ENCODE measurements around the gene VEPH1. TPM values are rescaled to one million over a fixed set of nuclear protein-coding genes. Genes with fewer than 3 reads are reported as not detected.

Gene VEPH1
- total and polyA plus RNA-seq, 9 of the 15 experiments (the other 6 are each of a cell fraction or from before 2014, with no cell fraction given): 4.5 to 15.6 (median 5.8) TPM

GRCh38 chr3:157353652-157354051 lies 149.6 kb downstream of the VEPH1 start:
- in situ Hi-C loops (cut with MboI) (no loop called here), intact Hi-C loops (cut with micrococcal nuclease) (loop anchor here (2.0 to 5.0 kb wide), 3 partner anchors 94 to 149 kb away; no protein-coding TSS in a partner anchor)
- FAIRE-seq (no peak), ATAC-seq (no peak), DNase-seq (ENCODE audit: extremely low read depth in 1 of 4, low spot score in 3 of 4) (no peak)
- Histone ChIP-seq H3K4me2 (ENCODE audit: insufficient read depth, low read length) (no peak overlapping the region), H3K27ac (ENCODE audit: extremely low read depth, low read depth, low read length) (no peak overlapping the region), H3K79me2 (ENCODE audit: control insufficient read depth, insufficient read depth, low read length) (no peaks in the 10 kb centered on the region), H4K20me1 (replicated peaks; ENCODE audit: control insufficient read depth, insufficient read depth, low read length) (no peaks in the 10 kb centered on the region), H3K9me3 (replicated peaks; ENCODE audit: control insufficient read depth, insufficient read depth, low read depth, low read length) (no peaks in the 10 kb centered on the region), H3K4me3 (no peak overlapping the region), H3K36me3 (ENCODE audit: control insufficient read depth, insufficient read depth, low read length) (no peaks in the 10 kb centered on the region), H3K27me3 (ENCODE audit: control insufficient read depth in 2 of 2, insufficient read depth in 2 of 2, low read length in 2 of 2) (no peaks in the 10 kb centered on the region), H3K4me1 (replicated peaks in 1 of 2; ENCODE audit: control insufficient read depth in 2 of 2, insufficient read depth in 2 of 2, low read length in 2 of 2) (peaks cover 0 to 7% of the 10 kb centered on the region in 2 experiments; a peak in 3 of 5 replicates), H3K9ac (ENCODE audit: insufficient read depth in 1 of 2, low read depth in 2 of 2, low read length in 2 of 2) (no peak overlapping the region), H2AFZ (ENCODE audit: low read depth, low read length) (no peak overlapping the region), H3K9me1 (ENCODE audit: control insufficient read depth, insufficient read depth, low read length) (no peaks in the 10 kb centered on the region)
- WGBS (ENCODE audit: insufficient coverage, low coverage, missing lambda C conversion rate): 24% methylated on average over 4 of the region's 4 CpGs
- CTCF ChIA-PET (ENCODE audit: low intra/inter-chr PET ratio): interaction anchor here (0.7 kb wide), 1 partner anchor 92 kb away, joined by 3 read pairs; no protein-coding TSS in a partner anchor
- TF ChIP-seq, protein P1, sequence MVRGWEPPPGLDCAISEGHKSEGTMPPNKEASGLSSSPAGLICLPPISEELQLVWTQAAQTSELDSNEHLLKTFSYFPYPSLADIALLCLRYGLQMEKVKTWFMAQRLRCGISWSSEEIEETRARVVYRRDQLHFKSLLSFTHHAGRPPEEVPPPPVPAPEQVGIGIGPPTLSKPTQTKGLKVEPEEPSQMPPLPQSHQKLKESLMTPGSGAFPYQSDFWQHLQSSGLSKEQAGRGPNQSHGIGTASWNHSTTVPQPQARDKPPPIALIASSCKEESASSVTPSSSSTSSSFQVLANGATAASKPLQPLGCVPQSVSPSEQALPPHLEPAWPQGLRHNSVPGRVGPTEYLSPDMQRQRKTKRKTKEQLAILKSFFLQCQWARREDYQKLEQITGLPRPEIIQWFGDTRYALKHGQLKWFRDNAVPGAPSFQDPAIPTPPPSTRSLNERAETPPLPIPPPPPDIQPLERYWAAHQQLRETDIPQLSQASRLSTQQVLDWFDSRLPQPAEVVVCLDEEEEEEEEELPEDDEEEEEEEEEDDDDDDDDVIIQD (CRISPR knock-in tag; IDR thresholded peaks at IDR 0.05): no peak
- TF ChIP-seq ATF4 (CRISPR knock-in tag; IDR thresholded peaks at IDR 0.05) (no peak), LCOR (CRISPR knock-in tag; IDR thresholded peaks at IDR 0.05) (no peak), ZNF785 (CRISPR knock-in tag; IDR thresholded peaks at IDR 0.05) (no peak), NFATC3 (IDR thresholded peaks at IDR 0.05) (no peak), ASH1L (IDR thresholded peaks at IDR 0.05; ENCODE audit: borderline replicate concordance, low read depth, partially characterized antibody) (no peak), BCL6 (CRISPR knock-in tag; IDR thresholded peaks at IDR 0.05) (no peak), ADNP (tag; IDR thresholded peaks at IDR 0.05) (no peak), ZNF12 (CRISPR knock-in tag; IDR thresholded peaks at IDR 0.05) (no peak), HNRNPL (IDR thresholded peaks at IDR 0.05; ENCODE audit: low read depth, low read length) (no peak), PRDM10 (IDR thresholded peaks at IDR 0.05; ENCODE audit: partially characterized antibody) (no peak)
- TF ChIP-seq, protein P2, sequence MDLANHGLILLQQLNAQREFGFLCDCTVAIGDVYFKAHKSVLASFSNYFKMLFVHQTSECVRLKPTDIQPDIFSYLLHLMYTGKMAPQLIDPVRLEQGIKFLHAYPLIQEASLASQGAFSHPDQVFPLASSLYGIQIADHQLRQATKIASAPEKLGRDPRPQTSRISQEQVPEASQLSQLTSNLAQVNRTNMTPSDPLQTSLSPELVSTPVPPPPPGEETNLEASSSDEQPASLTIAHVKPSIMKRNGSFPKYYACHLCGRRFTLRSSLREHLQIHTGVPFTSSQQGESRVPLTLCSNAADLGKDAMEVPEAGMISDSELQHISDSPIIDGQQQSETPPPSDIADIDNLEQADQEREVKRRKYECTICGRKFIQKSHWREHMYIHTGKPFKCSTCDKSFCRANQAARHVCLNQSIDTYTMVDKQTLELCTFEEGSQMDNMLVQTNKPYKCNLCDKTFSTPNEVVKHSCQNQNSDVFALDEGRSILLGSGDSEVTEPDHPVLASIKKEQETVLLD (IDR thresholded peaks at IDR 0.05): no peak
- BruUV-seq (replicated peaks): no TSS peak
- POLR2A ChIA-PET: interaction anchor here (1.0 to 1.3 kb wide), 2 partner anchors 20 to 193 kb away, joined by 3 to 4 read pairs; no protein-coding TSS in a partner anchor
